NCI-H146 treated with DMSO at 0.1 percent for 48 hours (cell line): ENCODE measurements around the gene GNAL.
A peak's percentile ranks its signal among the peaks of the same experiment; 100 is the strongest.
"Not testable (repeated sequence)": the region's sequence is repeated elsewhere in the genome, so short reads cannot be mapped to it uniquely, and the experiment has no call there.

Source experiments
- DNase-seq: peaks from one replicate; lab custom pipeline; 2025; ENCODE audit not compliant: unreplicated experiment; lab: John Stamatoyannopoulos, UW

GNAL gene

GRCh38 chr18:11868230-11868629 lies 179.2 kb downstream of the GNAL start:
- DNase-seq, result no peak

GRCh38 chr18:11871501-11871900 lies 182.4 kb downstream of the GNAL start:
- DNase-seq, result no peak

GRCh38 chr18:11872479-11873136 lies 183.5 kb downstream of the GNAL start:
- peak; percentile 83 for DNase-seq

GRCh38 chr18:11873670-11874340 lies 184.7 kb downstream of the GNAL start:
- DNase-seq, result no peak

- no peak for DNase-seq
Observed at GRCh38 chr18:11874676-11875075, 185.6 kb downstream of the GNAL start.

- no peak for DNase-seq
Observed at GRCh38 chr18:11877497-11878135, 188.6 kb downstream of the GNAL start.

GRCh38 chr18:11880586-11881304 lies 191.7 kb downstream of the GNAL start:
- DNase-seq, result no peak

GRCh38 chr18:11882636-11883035 lies 193.6 kb downstream of the GNAL start:
- DNase-seq, result no peak

GRCh38 chr18:11883153-11883552 lies 194.1 kb downstream of the GNAL start:
- DNase-seq, result no peak

GRCh38 chr18:11884396-11885030 lies 195.4 kb downstream of the GNAL start:
- DNase-seq, result no peak

- no peak for DNase-seq
Observed at GRCh38 chr18:11885278-11885947, 196.3 kb downstream of the GNAL start.

- DNase-seq, result no peak
Observed at GRCh38 chr18:11886577-11887110, 197.6 kb downstream of the GNAL start.

GRCh38 chr18:11887328-11888128 lies 198.5 kb downstream of the GNAL start:
- DNase-seq, result no peak

GRCh38 chr18:11888726-11889125 lies 199.7 kb downstream of the GNAL start:
- DNase-seq, result no peak

- no peak for DNase-seq
Observed at GRCh38 chr18:11889284-11889683, 200.2 kb downstream of the GNAL start.

- no peak for DNase-seq
Observed at GRCh38 chr18:11891737-11892136, 202.7 kb downstream of the GNAL start.

GRCh38 chr18:11892438-11892837 lies 203.4 kb downstream of the GNAL start:
- not testable (repeated sequence) for DNase-seq

GRCh38 chr18:11897781-11898180 lies 208.7 kb downstream of the GNAL start:
- DNase-seq, result no peak

- no peak for DNase-seq
Observed at GRCh38 chr18:11899063-11899462, 210.0 kb downstream of the GNAL start.
